GM12878 (cell line): ENCODE measurements around the gene TMC7. TPM values are rescaled to one million over a fixed set of nuclear protein-coding genes. Genes with fewer than 3 reads are reported as not detected.

Experiments used
- ATAC-seq: fragments of 200-7000 bp; cut with Tn5 transposase; 3 replicates; pipeline ENCODE4 v1.9.1; 2020; ENCODE audit warnings: mild to moderate bottlenecking, moderate library complexity
- BruUV-seq: library from RNA; stranded (reverse); fragments of 400-500 nt; replicated peaks from 2 replicates; lab custom pipeline; 2021; lab: Mats Ljungman, UMichigan
- CTCF ChIA-PET: fragments of 300-600 bp; sonication (Branson Sonifier 250); formaldehyde crosslinking; extraction: SDS; loops from one replicate; lab custom pipeline; 2021; ENCODE audit warnings: inconsistent platforms; lab: Yijun Ruan, JAX
- POLR2A ChIA-PET: fragments of 350-600 bp; formaldehyde crosslinking; extraction: SDS; loops from one replicate; lab custom pipeline; 2021; ENCODE audit warnings: inconsistent platforms; lab: Charles Lee
- RAD21 ChIA-PET: fragments of 300-600 bp; sonication (Branson Sonifier 250); formaldehyde crosslinking; loops from one replicate; lab custom pipeline; 2023; ENCODE audit warnings: antibody characterized with exemption; ENCODE audit not compliant: unreplicated experiment; lab: Charles Lee
- SMC1A ChIA-PET: fragments of 300-600 bp; sonication (Branson Sonifier 250); formaldehyde crosslinking; loops from one replicate; lab custom pipeline; 2023; ENCODE audit not compliant: unreplicated experiment, uncharacterized antibody; lab: Charles Lee
- DNase-seq: peaks from one replicate; pipeline ENCODE4 v3.0.0-alpha.2; 2011; ENCODE audit warnings: low read depth, low spot score
- FAIRE-seq: peaks from 3 replicates; lab custom pipeline; 2011; peaks lifted over from hg19 to GRCh38; lab: Jason Lieb, UNC
- H2AFZ ChIP-seq: 2 replicates; pipeline ENCODE4 v1.6.0; 2011; ENCODE audit warnings: low read depth, low read length, control low read depth; ENCODE audit not compliant: control insufficient read depth
- H3K27ac ChIP-seq: 2 replicates; pipeline ENCODE4 v1.5.1; 2011; ENCODE audit warnings: control low read depth; ENCODE audit not compliant: control insufficient read depth, insufficient read depth
- H3K27me3 ChIP-seq, 2 experiments: replicated peaks in 1 of 2; 2 replicates each; pipeline versions ENCODE4 v1.6.0 to v1.6.1; 2011; ENCODE audit warnings: low read length in 1 of 2; ENCODE audit not compliant: control insufficient read depth in 2 of 2, insufficient read depth in 2 of 2
- H3K36me3 ChIP-seq, 2 experiments: 2 replicates each; pipeline ENCODE4 v1.5.1; 2011; ENCODE audit warnings: low read length in 1 of 2; ENCODE audit not compliant: control insufficient read depth in 2 of 2, insufficient read depth in 2 of 2
- H3K4me1 ChIP-seq: 2 replicates; pipeline ENCODE4 v1.6.1; 2011; ENCODE audit warnings: mild to moderate bottlenecking, low read length, moderate library complexity, mixed read lengths; ENCODE audit not compliant: control insufficient read depth, insufficient read depth
- H3K4me2 ChIP-seq: 2 replicates; pipeline ENCODE4 v1.6.0; 2011; ENCODE audit warnings: control low read depth; ENCODE audit not compliant: control insufficient read depth, insufficient read depth
- H3K4me3 ChIP-seq: fragments of 200-600 bp; sonication (generic); 2 replicates; pipeline ENCODE4 v1.5.1; 2016
- H3K79me2 ChIP-seq: 2 replicates; pipeline ENCODE4 v1.6.0; 2011; ENCODE audit warnings: low read length; ENCODE audit not compliant: control insufficient read depth, insufficient read depth
- H3K9ac ChIP-seq: 2 replicates; pipeline ENCODE4 v1.8.0; 2011; ENCODE audit warnings: low read length, control low read depth, mixed read lengths; ENCODE audit not compliant: control insufficient read depth, insufficient read depth
- H3K9me3 ChIP-seq: replicated peaks from 3 replicates; pipeline ENCODE4 v1.5.1; 2011; ENCODE audit warnings: mild to moderate bottlenecking, low read length; ENCODE audit not compliant: control insufficient read depth, insufficient read depth
- H4K20me1 ChIP-seq: 2 replicates; pipeline ENCODE4 v1.6.0; 2011; ENCODE audit not compliant: control insufficient read depth, insufficient read depth
- ATF3 ChIP-seq: IDR thresholded peaks from 2 replicates; pipeline ENCODE4 v1.6.1; 2011; ENCODE audit warnings: low read depth, mild to moderate bottlenecking, low read length, moderate library complexity, borderline replicate concordance; ENCODE audit errors: extremely low read depth
- CBX5 ChIP-seq: sonication (generic); IDR thresholded peaks from 2 replicates; pipeline ENCODE4 v1.6.1; 2016; ENCODE audit warnings: low read depth, moderate library complexity, mild to moderate bottlenecking, inconsistent platforms
- E2F8 ChIP-seq: fragments of 450-650 bp; IDR thresholded peaks from 2 replicates; pipeline ENCODE4 v1.6.1; 2018; ENCODE audit warnings: mild to moderate bottlenecking, low read depth, moderate library complexity; ENCODE audit not compliant: partially characterized antibody
- HDGF ChIP-seq: fragments of 450-650 bp; IDR thresholded peaks from 2 replicates; pipeline ENCODE4 v1.6.1; 2016; ENCODE audit warnings: antibody characterized with exemption
- IRF3 ChIP-seq: fragments of 450-650 bp; IDR thresholded peaks from 2 replicates; pipeline ENCODE4 v1.6.1; 2014; ENCODE audit warnings: mild to moderate bottlenecking
- MEF2A ChIP-seq: IDR thresholded peaks from 2 replicates; pipeline ENCODE4 v1.6.1; 2011; ENCODE audit warnings: low read depth, mild to moderate bottlenecking, low read length, moderate library complexity; ENCODE audit not compliant: insufficient read depth
- NFYB ChIP-seq: IDR thresholded peaks from 2 replicates; pipeline ENCODE4 v1.6.1; 2011; ENCODE audit warnings: low read depth, mild to moderate bottlenecking, low read length, improper control_type of control experiment, moderate library complexity; ENCODE audit not compliant: insufficient read depth
- NR2C1 ChIP-seq: fragments of 450-650 bp; IDR thresholded peaks from 2 replicates; pipeline ENCODE4 v1.6.1; 2017; ENCODE audit warnings: antibody characterized with exemption, mild to moderate bottlenecking, moderate library complexity
- POLR2A ChIP-seq: IDR thresholded peaks from 2 replicates; pipeline ENCODE4 v1.6.1; 2011; ENCODE audit warnings: low read depth, mild to moderate bottlenecking, low read length
- POLR2AphosphoS5 ChIP-seq: IDR thresholded peaks from 2 replicates; pipeline ENCODE4 v1.6.1; 2011; ENCODE audit warnings: mild to moderate bottlenecking, low read length, inconsistent platforms
- PRDM15 ChIP-seq: fragments of 450-650 bp; formaldehyde crosslinking; IDR thresholded peaks from 2 replicates; pipeline ENCODE4 v1.4.0; 2020; ENCODE audit warnings: mild to moderate bottlenecking, moderate library complexity
- RAD51 ChIP-seq: fragments of 450-650 bp; IDR thresholded peaks from 2 replicates; pipeline ENCODE4 v1.6.1; 2016; ENCODE audit warnings: moderate library complexity, mild to moderate bottlenecking, inconsistent platforms
- SREBF1 ChIP-seq: IDR thresholded peaks from 2 replicates; pipeline ENCODE4 v1.6.1; 2012; ENCODE audit warnings: mild to moderate bottlenecking, low read length
- TARDBP ChIP-seq: IDR thresholded peaks from 2 replicates; pipeline ENCODE4 v1.6.1; 2016; ENCODE audit warnings: borderline replicate concordance
- TCF3 ChIP-seq: IDR thresholded peaks from 2 replicates; pipeline ENCODE4 v1.6.1; 2012; ENCODE audit warnings: low read depth, mild to moderate bottlenecking, low read length, borderline replicate concordance; ENCODE audit not compliant: insufficient read depth
- ZZZ3 ChIP-seq: IDR thresholded peaks from 2 replicates; pipeline ENCODE4 v1.6.1; 2011; ENCODE audit warnings: low read depth; ENCODE audit not compliant: control insufficient read depth, insufficient read length
- WGBS: methylation state at CpG from one replicate; pipeline ENCODE4 v1.1.6; 2016; ENCODE audit warnings: low lambda C conversion rate; ENCODE audit not compliant: insufficient replicate concordance, insufficient coverage; ENCODE audit errors: missing lambda C conversion rate; 5-methylcytosine and 5-hydroxymethylcytosine counted together
- in situ Hi-C: fragments of 300-500 bp; cut with MboI; formaldehyde crosslinking; loops from 9 replicates; pipeline ENCODE4 v1.14.3; 2018; ENCODE audit warnings: mixed read lengths
- intact Hi-C: fragments of 100-400 bp; cut with micrococcal nuclease; formaldehyde crosslinking; loops from one replicate; pipeline ENCODE4 v1.14.2; 2022; ENCODE audit not compliant: unreplicated experiment
- polyA plus RNA-seq, 11 experiments: library from polyadenylated mRNA; depleted of rRNA in 4 of 11; unstranded in 6 of 11; stranded (reverse) in 5 of 11; fragments of >200 nt; fragmentation: Nextera tagmentation in 4 of 11; fragmentation: Illumina TruSeq in 1 of 11; extraction: Ambion mirVana in 4 of 11; extraction: Trizol in 1 of 11; gene quantifications; 1 replicate in 1 of 11; 2 replicates in 10 of 11; pipeline versions ENCODE4 v1.2.1 to v1.2.3, GENCODE V29; 2011 to 2016; ENCODE audit warnings: inconsistent platforms in 2 of 11, missing spikeins in 2 of 11, low read depth in 1 of 11
- total RNA-seq, 4 experiments: library from RNA; depleted of rRNA in 3 of 4; stranded (reverse); fragments of >200 nt in 3 of 4; fragmentation: Illumina TruSeq in 1 of 4; extraction: Trizol in 1 of 4; gene quantifications; 2 replicates each; pipeline versions ENCODE4 v1.2.1 to v1.2.3, GENCODE V29; 2013 to 2021

TMC7 gene
- total and polyA plus RNA-seq, 10 of the 15 experiments (the other 5 are each of a cell fraction or from before 2014, with no cell fraction given): 0.15 TPM; not detected in 9

- H3K4me1 ChIP-seq: no peaks in the 10 kb centered on the region; the same call in 1 of the 2 replicates
- RAD21 ChIA-PET: no interaction called here
- H3K79me2 ChIP-seq: no peaks in the 10 kb centered on the region; the same call in 1 of the 2 replicates
- no peaks in the 10 kb centered on the region; a peak in 2 of 4 replicates for H3K36me3 ChIP-seq
- intact Hi-C loops (no loop called here), in situ Hi-C loops (no loop called here)
- H3K9me3 ChIP-seq: no peaks in the 10 kb centered on the region
- BruUV-seq: no TSS peak
- H4K20me1 ChIP-seq: no peaks in the 10 kb centered on the region
- DNase-seq (no peak), FAIRE-seq (peak; percentile 69), ATAC-seq (peak; percentile 44)
- SMC1A ChIA-PET: no interaction called here
- no peak overlapping the region for H3K4me2 ChIP-seq
- H3K9ac ChIP-seq: no peak overlapping the region
- POLR2A ChIA-PET: no interaction called here
- no peak overlapping the region for H3K4me3 ChIP-seq
- H3K27ac ChIP-seq: no peak overlapping the region
- no peaks in the 10 kb centered on the region for H3K27me3 ChIP-seq
- CTCF ChIA-PET: interaction anchor here (0.6 to 1.0 kb wide), 2 partner anchors 14 to 188 kb away, joined by 3 to 7 read pairs; no protein-coding TSS in a partner anchor
- H2AFZ ChIP-seq: no peak overlapping the region
- 77% methylated on average over 21 of the region's 21 CpGs for WGBS
- TF ChIP-seq TARDBP (no peak), SREBF1 (no peak), CBX5 (no peak), HDGF (no peak), ATF3 (no peak), E2F8 (no peak), MEF2A (no peak), NFYB (no peak), PRDM15 (CRISPR knock-in tag) (no peak), POLR2A (no peak), POLR2AphosphoS5 (no peak), NR2C1 (no peak), RAD51 (no peak), ZZZ3 (no peak), IRF3 (no peak), TCF3 (no peak)
Measured at GRCh38 chr16:19071811-19072777, 88.4 kb downstream of the TMC7 start.
